Measurements from ENCODE around the gene LPCAT1.

GRCh38 chr5:1535646-1536045, 11.9 kb upstream of the LPCAT1 start:
- TF ChIP-seq CTCF (conservative IDR thresholded peaks at IDR 0.05) (no peak), ZFX (IDR thresholded peaks at IDR 0.05) (no peak)

All from C4-2B (cell line).